GM04503 (cell line): ENCODE results near the gene C1QTNF5.

ENCODE experiments used
- DNase-seq: peaks from one replicate; pipeline ENCODE4 v3.0.0-alpha.2; 2012; ENCODE audit warnings: low read depth

C1QTNF5 gene

DNA sequence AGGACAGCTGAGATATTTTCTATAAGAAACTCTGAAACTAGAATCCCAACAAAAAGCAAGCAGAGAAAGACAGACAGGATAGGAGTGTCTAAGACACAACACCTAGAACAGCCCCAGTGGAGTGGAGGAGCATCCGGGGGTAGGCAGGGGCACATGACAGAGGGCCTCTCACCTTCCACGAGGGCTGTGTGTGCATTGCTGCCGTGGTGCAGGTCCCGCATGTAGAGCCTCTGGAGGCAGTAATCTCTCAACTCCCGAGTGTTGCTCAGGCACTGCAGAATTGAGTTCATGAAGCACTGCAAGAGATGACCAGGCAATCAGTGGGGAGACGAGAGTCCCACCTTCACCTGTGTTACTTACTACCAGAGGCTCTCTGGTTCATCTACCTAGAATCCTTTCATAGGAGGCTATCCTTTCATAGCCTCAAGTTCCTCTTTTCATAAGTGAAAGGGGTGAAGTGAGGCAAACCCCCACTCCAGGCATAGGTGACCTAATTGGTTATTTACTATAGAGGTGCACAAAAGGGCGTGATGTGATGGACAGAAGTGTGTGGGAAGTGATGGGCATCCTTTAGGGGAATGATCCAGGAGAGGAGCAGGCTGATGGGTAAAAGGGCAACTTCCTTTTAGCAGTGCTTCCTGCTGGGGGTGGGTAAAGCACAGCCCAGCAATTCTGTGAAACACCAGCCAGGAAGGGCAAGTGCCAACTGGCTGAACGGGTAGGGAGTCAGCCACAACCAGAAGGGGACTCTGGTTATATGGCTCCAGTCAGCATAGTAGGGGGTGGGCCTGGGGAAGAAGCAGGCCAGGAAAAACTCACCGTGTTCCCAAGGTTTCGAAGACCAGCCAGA, 18.9 kb upstream of the C1QTNF5 start:
- DNase-seq, result no peak

DNA sequence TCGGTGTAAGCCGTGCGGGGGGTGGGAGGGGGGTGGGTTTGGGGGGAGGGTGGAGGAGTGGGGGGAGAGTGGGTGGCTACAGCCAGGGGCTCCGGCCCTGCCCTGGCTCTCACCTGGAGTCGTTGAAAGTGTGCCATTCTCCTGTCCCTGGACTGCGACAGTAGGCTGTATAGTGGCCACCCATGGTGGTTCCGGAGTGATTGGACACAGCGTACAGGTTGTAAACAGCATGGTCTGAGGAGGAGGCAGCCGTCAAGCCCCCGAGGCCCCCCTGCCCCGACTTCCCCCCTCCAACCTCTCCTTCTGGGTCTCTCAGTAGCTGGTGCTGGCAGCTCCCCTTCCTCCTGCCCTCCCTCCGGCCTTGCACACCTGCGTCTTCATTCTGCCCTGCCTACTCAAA, 16.4 kb upstream of the C1QTNF5 start:
- DNase-seq, result no peak

DNA sequence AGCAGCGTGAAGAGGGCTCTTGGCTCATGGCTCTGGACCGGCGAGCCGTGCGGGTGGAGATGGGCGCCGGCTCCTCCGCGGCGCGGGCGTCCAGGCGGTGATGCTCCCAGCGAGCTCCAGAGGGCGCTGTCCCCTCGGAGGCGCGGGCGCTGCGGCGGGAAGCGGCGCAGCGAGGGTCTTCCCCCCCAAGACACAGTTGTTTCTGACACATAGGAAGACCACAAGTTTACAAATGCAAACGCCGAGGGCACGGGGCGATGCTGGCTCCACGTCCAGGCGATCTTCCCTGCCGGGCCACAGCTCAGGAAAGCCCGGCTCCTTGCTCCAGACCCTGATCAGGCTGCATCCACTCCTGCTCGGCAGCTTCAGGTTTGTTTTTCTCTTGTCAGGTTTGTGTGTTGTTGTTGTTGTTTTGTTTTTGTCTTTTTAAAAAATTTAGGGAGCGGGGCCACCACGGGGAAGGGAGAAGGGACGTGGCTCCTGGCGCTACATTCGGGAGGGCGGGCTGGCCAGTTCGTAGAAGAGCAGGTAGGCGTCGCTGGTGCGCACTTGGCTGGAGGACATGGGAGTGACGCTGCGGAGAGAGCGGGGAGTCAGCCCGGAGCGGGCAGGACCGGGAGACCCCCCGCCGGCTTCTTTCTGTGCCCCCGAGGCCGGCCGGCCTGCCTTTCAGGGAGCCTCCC, 15.8 kb upstream of the C1QTNF5 start:
- no peak for DNase-seq

DNA sequence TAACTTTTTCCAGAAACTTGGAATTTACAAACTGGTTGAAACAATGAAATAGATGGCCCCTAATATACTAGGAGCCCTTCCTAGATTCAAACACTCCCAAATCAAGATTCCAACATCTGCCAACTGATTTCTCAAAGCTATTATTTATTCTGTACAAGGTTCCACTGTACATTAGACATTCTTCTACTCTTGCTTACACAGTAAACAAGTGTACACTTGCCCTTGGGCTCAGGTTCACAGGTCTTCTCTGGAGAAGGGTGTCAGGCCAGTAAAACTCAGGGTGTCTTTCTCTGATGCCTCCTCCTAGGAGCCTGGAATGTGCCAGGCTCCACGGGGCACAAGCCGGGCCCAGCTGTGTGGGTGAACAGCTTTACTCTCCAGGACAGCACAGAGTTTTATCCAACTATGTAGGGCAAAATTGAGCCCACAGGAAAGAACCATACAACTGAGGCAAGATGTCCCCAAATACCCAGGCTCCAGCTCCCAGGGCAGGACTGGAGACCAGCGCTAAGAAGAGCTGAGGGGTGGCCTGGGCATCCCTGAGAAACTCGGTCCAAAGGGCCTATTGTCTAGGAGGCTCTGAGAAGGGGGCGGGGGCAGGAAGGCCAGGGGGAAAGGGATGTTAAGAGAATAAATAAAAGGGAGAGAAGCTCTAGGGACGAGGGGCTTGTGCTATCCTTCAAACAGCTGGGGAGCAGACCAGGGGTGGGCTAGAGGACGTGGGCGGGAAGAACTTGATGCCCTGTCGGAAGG, 14.6 kb upstream of the C1QTNF5 start:
- DNase-seq, result no peak

DNA sequence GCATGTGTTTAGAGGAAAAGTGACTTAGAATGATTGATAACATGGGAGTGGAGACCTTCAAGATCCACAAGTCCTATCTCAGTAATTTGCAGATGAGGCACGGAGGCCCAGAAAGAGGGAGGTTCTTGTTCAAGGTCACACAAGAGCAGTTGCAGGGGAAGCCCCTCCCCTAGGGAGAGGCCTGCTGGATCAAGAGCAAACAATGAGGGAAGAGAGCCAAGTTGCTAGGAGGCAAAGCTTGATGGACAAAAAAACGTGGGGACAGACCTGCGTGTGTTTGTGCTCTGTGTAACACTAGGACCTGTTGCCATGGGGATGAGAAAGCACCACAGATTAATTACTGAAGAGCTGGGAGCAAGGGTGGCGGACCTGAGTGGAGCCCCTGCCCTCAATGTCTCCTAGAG, 12.2 kb upstream of the C1QTNF5 start:
- no peak for DNase-seq

DNA sequence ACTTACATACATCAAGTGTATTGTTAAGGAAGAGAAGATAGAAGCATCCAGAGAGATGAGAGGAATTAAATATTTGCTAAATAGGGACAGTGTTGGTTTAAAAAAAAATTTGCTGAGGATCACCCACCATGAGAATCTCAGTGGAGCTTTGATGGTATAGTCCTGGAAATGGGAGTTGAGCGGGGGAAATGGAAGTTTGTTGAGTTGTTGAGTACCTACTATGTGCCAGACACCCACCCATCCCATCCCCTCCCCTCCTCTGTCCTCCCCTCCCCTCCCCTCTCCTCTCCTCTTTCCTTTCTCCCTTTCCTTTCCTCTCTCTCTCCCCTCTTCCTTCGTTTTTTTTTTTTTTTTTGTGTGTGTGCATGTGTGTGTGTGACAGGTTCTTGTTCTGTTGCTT, 10.5 kb upstream of the C1QTNF5 start:
- DNase-seq, result no peak

DNA sequence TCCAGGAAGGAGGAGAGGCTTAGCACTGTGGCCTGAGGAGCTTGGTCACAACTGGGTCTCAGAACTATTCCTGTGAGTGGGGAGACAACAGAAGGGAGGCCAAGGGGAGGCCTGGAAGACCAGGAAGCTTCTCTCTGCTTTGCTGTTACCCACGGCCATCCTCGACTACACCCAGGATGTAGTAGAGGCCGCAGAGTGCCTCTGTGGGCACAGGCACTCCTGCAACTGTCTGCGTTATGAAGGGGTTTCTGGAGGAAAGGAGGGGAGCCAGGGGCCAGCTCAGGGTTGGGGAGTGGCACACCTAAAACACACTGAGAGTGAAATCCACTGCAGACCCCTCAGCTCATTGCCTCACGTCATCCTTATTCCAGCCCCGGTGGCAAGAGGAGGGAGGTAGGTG, 9.6 kb upstream of the C1QTNF5 start:
- DNase-seq, result no peak

DNA sequence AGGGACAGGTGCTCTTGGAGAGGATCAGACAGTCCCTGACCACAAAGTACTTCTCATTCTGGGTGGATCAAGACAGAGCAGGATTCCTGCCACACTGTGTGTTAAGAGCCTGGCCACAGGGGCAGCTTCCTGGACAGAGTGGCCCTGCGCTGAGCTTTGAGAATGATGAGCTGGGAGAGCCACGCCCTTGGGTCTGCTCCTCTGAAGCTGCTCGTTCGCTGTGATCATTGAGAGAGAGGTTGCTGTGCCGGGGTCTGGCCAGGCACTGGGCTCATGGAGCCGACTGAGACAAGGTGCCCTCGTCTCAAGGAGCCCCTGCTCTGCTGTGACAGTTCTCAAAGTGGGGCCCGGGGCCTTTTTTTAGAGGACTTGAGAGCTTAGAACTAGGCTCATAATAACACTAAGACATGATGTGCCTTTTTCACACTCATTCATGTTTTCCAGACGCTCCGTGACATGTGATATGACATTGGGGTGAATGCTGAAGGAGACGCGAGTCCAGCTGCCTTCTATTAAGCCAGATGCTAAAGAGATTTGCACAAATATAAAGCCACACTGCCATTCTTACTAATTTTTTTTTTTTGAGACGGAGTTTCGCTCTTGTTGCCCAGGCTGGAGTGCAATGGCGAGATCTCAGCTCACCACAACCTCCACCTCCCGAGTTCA, 7.4 kb upstream of the C1QTNF5 start:
- DNase-seq, result no peak

DNA sequence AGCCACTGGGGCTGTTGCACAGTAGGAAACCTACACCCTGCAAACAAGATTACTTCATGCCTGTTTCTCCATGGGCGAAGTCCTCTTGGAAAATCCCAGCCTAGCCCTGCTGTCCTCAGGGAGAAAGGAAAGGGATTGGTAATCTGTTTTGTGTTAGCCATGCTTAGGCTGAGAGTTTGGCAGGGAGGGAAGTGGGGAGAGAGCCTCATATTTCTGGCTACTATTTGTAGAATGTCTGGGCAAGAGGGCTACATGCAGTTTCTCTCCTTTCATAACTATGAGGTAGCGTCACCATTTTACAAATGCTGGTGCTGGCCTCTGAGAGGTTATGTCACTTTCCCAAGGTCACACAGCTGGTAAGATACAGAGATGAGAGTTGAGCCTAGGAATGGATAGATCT, 6.6 kb upstream of the C1QTNF5 start:
- peak; percentile 78 for DNase-seq

DNA sequence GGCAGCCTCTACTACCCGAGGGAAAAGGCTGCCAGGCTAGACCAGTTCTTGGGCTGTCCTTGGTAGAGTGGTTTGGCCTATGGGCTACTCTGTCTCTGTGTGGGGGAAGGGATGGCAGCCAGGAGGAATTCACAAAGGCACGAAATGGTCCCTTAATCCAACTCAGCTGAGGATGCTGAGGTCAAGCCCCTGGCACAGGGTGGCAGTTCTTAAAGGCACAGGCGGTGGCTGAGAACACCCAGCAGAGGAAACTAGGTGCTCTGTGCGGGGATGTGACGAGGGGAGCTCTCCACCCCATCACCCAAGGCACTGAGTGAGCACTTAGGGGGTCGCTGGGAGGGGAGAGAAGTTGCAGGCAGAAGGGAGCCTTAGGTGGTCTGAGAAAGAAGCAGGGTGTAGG, 5.9 kb upstream of the C1QTNF5 start, which contains the start of gene MFRP:
Gene MFRP (minus strand): TSS at position 101 of the 400 bp plus-strand sequence. CDS start 192 bp downstream, outside the sequence.
- no peak for DNase-seq

DNA sequence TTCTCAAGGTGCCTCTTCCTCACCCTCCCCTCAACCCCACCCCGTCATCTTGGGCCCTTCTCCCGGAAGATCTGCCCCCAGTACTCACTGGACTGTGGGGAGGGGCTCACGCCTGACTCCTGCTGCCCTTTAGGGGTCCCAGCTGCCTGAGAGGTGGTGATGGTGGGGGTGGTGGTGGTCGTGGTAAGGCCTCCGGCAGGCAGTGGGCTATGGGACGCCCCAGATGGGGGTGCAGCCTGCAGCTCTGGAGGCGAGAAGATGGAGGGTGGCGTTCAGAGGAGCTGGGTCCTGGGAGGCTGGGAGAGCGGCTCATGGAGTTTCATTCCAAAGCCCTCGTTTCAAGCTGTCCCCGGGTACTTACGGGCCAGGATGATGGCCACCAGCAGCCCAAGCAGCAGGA, 5.0 kb upstream of the C1QTNF5 start:
- no peak for DNase-seq

DNA sequence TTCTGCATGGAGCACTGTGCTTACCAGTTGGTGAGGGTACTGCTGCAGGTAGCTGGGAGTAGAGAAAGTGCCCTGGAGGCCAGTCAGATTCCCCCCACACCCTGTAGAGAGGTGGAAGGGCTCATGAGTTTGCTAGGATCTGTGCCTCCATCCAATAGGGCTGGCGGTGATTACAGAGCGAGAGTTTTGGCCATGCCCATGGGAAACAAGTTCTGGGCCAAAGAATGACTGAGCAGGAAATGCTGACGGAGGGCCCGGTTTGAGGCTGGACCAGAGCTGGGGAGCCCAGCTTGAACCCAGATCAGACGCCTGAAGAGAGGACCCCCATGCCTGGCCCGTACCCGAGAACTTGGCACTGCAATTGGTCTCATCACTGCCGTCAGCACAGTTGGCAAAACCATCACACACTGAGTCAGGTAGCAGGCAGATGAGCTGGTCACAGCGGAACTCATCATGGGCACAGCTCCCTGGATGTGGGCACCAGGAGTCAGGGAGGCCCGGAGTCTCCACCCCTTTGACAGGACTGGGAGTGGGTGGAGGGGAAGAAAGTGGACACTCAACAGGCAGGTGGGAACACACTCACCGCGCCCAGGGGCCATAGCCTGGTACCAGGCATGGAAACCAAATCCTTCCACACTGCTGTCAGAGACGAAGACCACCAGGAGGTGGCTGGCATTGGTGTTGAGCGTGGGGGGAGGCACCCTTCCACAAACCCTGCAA, 3.8 kb upstream of the C1QTNF5 start:
- DNase-seq, result no peak

DNA sequence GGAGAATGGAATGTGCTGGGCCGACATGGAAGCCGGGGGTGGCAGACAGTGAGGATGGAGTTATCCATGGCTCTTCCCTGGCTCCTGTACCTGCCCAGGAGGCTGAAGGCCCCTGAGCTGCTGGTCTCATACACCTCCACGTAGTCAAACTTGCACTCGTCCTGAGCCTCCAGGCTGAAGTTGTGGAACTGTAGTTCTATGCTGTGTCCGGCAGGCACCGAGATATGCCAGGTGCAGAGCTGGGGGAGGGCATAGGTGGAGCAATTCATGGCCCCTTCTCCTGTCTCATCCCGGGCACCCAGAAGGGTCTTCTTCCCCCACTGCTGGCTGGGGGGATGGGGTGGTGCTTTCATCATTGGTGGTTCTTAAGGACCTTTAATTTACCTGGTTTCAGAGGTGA, 3.0 kb upstream of the C1QTNF5 start:
- DNase-seq, result no peak

DNA sequence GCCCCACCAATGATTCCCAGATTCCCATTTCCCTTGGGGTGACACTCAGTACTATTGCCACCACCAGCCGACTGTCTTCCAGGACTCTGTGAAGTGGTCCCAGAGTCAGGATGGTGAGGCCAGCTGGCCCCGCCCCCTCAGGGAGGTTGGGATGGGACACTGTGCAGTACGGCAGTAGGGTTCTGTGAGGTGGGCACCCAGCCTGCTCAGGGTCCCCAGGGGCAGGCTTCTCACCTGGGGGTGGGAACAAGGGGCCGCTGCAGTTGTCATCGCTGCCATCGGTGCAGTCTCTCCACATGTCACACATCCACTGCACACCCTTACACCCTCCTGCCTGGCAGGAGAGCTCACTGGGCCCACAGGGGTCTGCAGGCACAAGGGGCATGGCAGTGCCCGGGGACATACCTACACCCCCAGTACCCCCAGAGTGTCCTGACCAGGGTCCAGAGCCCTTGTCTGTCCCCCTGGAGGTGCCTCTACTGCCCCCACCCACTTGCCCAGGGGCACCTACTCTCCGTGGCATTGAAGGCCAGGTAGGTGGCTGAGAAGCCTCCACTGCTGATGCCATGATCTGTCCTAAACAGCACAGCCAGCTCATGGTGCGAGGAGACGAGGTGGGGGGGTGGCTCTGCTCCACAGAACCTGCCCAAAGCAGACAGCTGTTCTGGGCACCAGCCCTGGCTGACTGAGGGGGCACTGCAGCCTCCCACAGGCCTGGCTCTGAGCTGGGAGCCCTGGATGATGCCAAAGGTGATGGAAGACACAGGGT, 1.9 kb upstream of the C1QTNF5 start:
- no peak for DNase-seq

DNA sequence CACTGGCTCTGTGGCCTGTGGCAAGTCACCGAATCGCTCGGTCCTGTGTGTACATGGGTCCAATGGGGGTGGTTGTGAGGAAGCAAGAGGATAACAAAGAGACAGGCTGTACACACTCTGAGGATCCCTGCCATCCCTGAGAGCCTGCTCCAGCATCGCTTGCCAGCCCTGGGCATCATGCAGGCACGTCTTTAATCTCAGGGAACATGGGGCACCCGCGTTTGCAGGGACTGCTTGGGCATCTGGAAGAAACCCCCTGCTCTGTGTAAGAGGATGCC, 1.3 kb upstream of the C1QTNF5 start:
- no peak for DNase-seq

DNA sequence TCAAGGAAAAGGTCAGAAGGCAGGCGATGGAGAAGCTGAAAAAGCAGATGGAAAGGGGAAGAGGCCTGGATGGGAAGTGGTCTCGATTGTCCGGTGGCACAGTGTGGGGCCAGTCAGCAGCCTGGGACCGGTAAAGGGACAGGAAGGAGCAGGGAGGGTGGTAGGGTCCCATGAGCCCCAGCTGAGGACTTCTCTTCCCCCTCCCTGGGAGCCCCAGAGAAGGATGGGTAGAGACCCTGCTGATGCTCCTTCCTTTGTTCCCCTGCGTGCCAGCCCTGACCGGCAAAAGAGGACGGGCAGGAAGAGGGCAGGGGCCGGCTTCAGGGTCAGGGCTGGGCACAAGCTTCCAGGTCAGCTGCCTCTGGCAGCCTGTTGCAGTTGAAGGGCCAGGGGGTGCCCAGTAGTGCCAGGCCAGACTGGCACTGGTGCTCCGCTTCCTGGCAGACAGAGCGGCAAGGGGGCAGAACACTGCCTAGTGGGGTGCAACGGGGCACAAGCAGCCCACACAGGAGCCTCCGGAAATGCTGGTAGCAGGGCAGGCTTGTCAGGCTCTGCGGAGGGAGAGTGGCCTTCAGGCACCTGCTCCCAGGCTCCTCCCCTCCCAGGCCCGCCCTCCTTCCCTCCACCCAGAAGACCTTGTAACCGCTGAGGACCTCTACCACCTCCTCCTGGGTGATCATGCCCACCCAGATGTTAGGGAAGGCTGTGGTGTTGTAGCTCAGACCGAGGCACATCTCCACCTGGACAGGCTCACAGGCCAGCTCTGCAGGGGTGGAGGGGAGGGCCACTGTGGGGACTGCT, 739 bp upstream of the C1QTNF5 start:
- no peak for DNase-seq

DNA sequence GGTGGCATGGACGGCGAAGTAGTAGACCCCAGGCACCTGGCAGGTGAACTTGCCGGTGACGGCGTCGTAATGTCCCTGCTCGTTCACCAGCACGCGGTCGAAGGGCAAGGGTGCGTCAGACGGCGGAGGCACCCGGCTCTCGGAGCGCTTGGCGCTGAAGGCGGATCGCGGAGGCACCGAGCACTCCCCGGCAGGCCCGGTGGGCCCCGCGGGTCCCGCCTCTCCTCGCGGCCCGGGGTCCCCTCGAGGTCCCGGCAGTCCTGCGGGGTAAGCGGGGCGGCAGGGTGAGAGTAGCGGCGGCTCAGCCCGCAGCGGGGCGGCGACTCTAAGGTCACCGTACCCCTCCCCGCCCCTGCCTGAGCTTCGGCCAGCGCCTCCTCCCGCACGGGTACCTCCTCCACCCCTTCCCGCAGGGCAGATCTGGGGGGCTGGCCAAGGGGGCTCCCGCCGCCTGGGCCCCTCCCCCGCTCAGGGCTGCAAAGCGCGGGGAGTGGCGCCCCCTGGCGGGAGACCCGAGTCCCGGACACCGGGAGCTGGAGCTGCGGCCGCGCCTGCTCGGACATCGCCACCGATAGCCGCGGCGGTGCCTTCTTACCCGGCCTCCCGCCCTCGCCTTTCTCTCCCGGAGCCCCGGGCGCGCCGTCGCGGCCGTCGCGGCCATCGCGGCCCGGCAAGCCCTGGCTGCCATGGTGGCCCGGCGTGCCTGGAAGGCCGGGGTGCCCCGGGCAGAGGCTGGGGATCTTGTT, 921 bp downstream of the C1QTNF5 start:
- no peak for DNase-seq

DNA sequence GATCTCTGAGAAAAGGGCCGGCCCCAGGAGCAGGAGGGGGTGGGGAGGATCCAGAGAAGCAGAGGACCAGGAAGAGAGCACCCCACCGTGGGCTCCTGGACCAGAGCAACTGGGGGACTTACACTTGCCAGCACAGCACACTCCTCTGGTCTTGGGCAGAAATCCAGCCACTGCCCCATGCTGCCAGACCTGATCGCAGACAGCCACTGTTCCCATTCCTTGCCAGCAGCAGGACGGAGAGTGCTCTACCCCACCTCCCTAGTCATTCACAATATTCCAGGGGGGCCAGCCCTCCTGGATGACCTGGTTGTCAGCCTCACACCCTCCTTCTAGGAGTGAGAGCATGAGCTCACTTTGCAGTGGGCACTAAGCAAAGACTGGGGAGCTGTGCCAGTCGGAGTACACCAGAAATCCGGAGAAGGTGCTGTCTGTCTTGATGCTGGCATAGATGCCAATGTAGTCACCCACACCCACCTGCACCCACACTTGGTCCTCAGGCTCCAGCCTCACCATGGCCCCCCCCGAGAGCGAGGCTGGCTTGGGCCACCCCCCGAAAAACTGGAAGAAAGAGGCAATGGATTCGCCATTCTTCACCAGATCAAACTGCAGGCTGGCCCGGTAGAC, 1.6 kb downstream of the C1QTNF5 start:
- no peak for DNase-seq

DNA sequence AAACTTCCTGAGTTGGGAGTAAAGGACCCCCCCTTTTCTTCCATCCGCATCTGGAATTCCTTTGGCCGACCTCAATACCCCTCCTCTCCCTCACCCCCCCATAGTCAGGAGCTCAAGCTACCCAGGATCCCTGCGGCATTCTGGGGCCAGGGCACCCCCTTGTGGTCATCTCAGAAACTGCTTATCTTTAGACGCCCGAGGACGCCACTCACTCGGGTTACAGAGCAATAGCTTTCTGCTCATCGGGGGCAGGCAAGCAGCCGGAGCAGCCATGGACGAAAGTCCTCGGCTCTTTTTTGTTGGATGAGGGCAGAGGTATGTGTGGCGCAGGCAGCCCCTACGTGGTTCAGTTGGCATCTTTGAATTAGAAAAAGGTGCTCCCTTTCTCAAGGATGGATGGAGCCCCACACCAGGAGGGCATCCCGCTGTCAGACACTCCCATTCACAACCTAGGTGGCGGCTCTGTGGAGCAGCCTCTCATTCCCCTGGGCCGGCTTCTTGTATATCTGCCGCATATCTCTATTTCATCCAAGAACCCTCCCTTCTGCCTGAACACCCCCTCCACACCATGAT, 2.3 kb downstream of the C1QTNF5 start:
- no peak for DNase-seq
